Endothelial cell of umbilical vein (primary cell): ENCODE results near the gene NEURL1B. TPM values are rescaled to one million over a fixed set of nuclear protein-coding genes. Genes with fewer than 3 reads are reported as not detected.

Experiments used
- BruUV-seq: library from RNA; stranded (reverse); fragments of 400-500 nt; replicated peaks from 2 replicates; lab custom pipeline; 2021; lab: Mats Ljungman, UMichigan
- CTCF ChIA-PET: fragments of 300-600, 350-600 bp; sonication (Branson Sonifier 250); formaldehyde crosslinking; loops from one replicate; lab custom pipeline; 2021; ENCODE audit warnings: antibody characterized with exemption, inconsistent platforms; lab: Charles Lee
- POLR2A ChIA-PET: fragments of 300-600, 350-600 bp; sonication (Branson Sonifier 250); formaldehyde crosslinking; loops from one replicate; lab custom pipeline; 2021; ENCODE audit warnings: antibody characterized with exemption, inconsistent platforms; lab: Charles Lee
- DNase-seq: peaks from one replicate; pipeline ENCODE4 v3.0.0-alpha.2; 2011; ENCODE audit warnings: low read depth, low spot score
- FAIRE-seq: peaks from 2 replicates; lab custom pipeline; 2011; peaks lifted over from hg19 to GRCh38; lab: Jason Lieb, UNC
- H2AFZ ChIP-seq: 2 replicates; pipeline ENCODE4 v1.6.0; 2012; ENCODE audit warnings: low read depth, low read length, control low read depth, inconsistent platforms
- H3K27ac ChIP-seq: 2 replicates; pipeline ENCODE4 v1.5.1; 2011; ENCODE audit warnings: low read depth, mild to moderate bottlenecking, control low read depth, low read length, moderate library complexity; ENCODE audit not compliant: insufficient read depth
- H3K27me3 ChIP-seq, 2 experiments: 2 replicates each; pipeline versions ENCODE4 v1.6.0 to v1.6.1; 2011; ENCODE audit warnings: low read length in 2 of 2, mixed read lengths in 1 of 2; ENCODE audit not compliant: control insufficient read depth in 2 of 2, insufficient read depth in 2 of 2
- H3K36me3 ChIP-seq, 2 experiments: 2 replicates in 1 of 2; 3 replicates in 1 of 2; pipeline ENCODE4 v1.5.1; 2011; ENCODE audit warnings: low read length in 2 of 2, mild to moderate bottlenecking in 1 of 2, moderate library complexity in 1 of 2; ENCODE audit not compliant: control insufficient read depth in 2 of 2, insufficient read depth in 2 of 2; ENCODE audit errors: extremely low read depth in 1 of 2
- H3K4me1 ChIP-seq: 3 replicates; pipeline ENCODE4 v1.5.1; 2011; ENCODE audit warnings: mild to moderate bottlenecking, low read length; ENCODE audit not compliant: control insufficient read depth, insufficient read depth; ENCODE audit errors: extremely low read depth
- H3K4me2 ChIP-seq: 2 replicates; pipeline ENCODE4 v1.6.1; 2011; ENCODE audit warnings: low read length, control low read depth, mixed read lengths; ENCODE audit not compliant: insufficient read depth
- H3K4me3 ChIP-seq, 3 experiments: fragments of 200-600 bp in 1 of 3; sonication (generic), shearing (Covaris generic) in 1 of 3; replicated peaks in 1 of 3; 2 replicates each; pipeline ENCODE4 v1.5.1; 2011 to 2016; ENCODE audit warnings: control low read depth in 3 of 3, low read length in 3 of 3, mild to moderate bottlenecking in 2 of 3, inconsistent platforms in 1 of 3, low read depth in 1 of 3, moderate library complexity in 1 of 3; ENCODE audit not compliant: insufficient read depth in 1 of 3
- H3K79me2 ChIP-seq: 2 replicates; pipeline ENCODE4 v1.6.0; 2012; ENCODE audit warnings: low read length, inconsistent platforms; ENCODE audit not compliant: control insufficient read depth, insufficient read depth
- H3K9ac ChIP-seq: replicated peaks from 2 replicates; pipeline ENCODE3; 2011; ENCODE audit warnings: low read length, control low read depth; ENCODE audit not compliant: insufficient read depth; ENCODE audit errors: extremely low read depth
- H3K9me1 ChIP-seq: replicated peaks from 3 replicates; pipeline ENCODE4 v1.6.0; 2011; ENCODE audit warnings: mild to moderate bottlenecking, low read length; ENCODE audit not compliant: control insufficient read depth, insufficient read depth; ENCODE audit errors: extremely low read depth
- H3K9me3 ChIP-seq: replicated peaks from 2 replicates; pipeline ENCODE4 v1.5.1; 2012; ENCODE audit warnings: low read length, inconsistent platforms; ENCODE audit not compliant: control insufficient read depth, insufficient read depth
- H4K20me1 ChIP-seq: replicated peaks from 2 replicates; pipeline ENCODE3; 2011; ENCODE audit warnings: mild to moderate bottlenecking, low read length; ENCODE audit not compliant: control insufficient read depth, insufficient read depth; ENCODE audit errors: extremely low read depth
- CTCF ChIP-seq, 2 donors: IDR thresholded peaks; 1 replicate in 1 of 2; 2 replicates in 1 of 2; pipeline ENCODE4 v1.5.1; 2011; ENCODE audit warnings: low read length in 2 of 2, mild to moderate bottlenecking in 2 of 2, moderate library complexity in 2 of 2, control low read depth in 1 of 2, inconsistent platforms in 1 of 2, low read depth in 1 of 2; ENCODE audit not compliant: insufficient read depth in 1 of 2; ENCODE audit errors: extremely low read depth in 1 of 2
- EZH2 ChIP-seq: IDR thresholded peaks from 2 replicates; pipeline ENCODE4 v1.6.1; 2012; ENCODE audit warnings: borderline replicate concordance, low read depth, mild to moderate bottlenecking, moderate library complexity, low read length, inconsistent platforms; ENCODE audit not compliant: severe bottlenecking
- FOS ChIP-seq: IDR thresholded peaks from 2 replicates; pipeline ENCODE4 v1.6.1; 2011; ENCODE audit warnings: mild to moderate bottlenecking, low read length, moderate library complexity, borderline replicate concordance; ENCODE audit not compliant: insufficient read depth
- GATA2 ChIP-seq: IDR thresholded peaks from 2 replicates; pipeline ENCODE4 v1.7.0; 2011; ENCODE audit warnings: low read depth, mild to moderate bottlenecking, moderate library complexity, mixed read lengths, low read length; ENCODE audit not compliant: insufficient read length, insufficient read depth
- JUN ChIP-seq: IDR thresholded peaks from 2 replicates; pipeline ENCODE4 v1.6.1; 2011; ENCODE audit warnings: borderline replicate concordance, low read depth; ENCODE audit not compliant: insufficient read length, insufficient read depth
- MAX ChIP-seq: IDR thresholded peaks from 2 replicates; pipeline ENCODE4 v1.6.1; 2011; ENCODE audit not compliant: insufficient read depth, insufficient read length
- MYC ChIP-seq: IDR thresholded peaks from one replicate; pipeline ENCODE4 v1.6.1; 2011; ENCODE audit warnings: mild to moderate bottlenecking, low read depth, low read length
- POLR2A ChIP-seq: IDR thresholded peaks from 2 replicates; pipeline ENCODE4 v1.6.1; 2012; ENCODE audit warnings: low read depth, mild to moderate bottlenecking, control low read depth, low read length
- POLR2AphosphoS5 ChIP-seq: IDR thresholded peaks from 2 replicates; pipeline ENCODE4 v1.6.1; 2012; ENCODE audit warnings: low read depth, mild to moderate bottlenecking, control low read depth, low read length, moderate library complexity; ENCODE audit not compliant: insufficient read depth
- dilution Hi-C: fragments of 300-500 bp; cut with MboI; formaldehyde crosslinking; loops from one replicate; pipeline ENCODE4 v1.15.0; 2019; ENCODE audit warnings: low sequenced_read_pairs; ENCODE audit not compliant: extremely low pct_ligation_motif_present
- intact Hi-C: fragments of 100-400 bp; cut with micrococcal nuclease; formaldehyde crosslinking; loops from one replicate; pipeline ENCODE4 v1.10.0; 2022
- polyA plus RNA-seq, 4 experiments: library from polyadenylated mRNA; depleted of rRNA in 3 of 4; stranded (reverse) in 3 of 4; unstranded in 1 of 4; fragments of >200 nt; gene quantifications; 2 replicates each; pipeline versions ENCODE4 v1.2.1 to v1.2.3, GENCODE V29; 2011 to 2012; ENCODE audit warnings: missing spikeins in 1 of 4
- total RNA-seq: library from RNA; stranded (reverse); gene quantifications from 2 replicates; pipeline ENCODE4 v1.2.3, GENCODE V29; 2021

The NEURL1B gene
- total and polyA plus RNA-seq, 2 donors (not counting 3 experiments of a cell fraction or from before 2014, with no cell fraction given) = 0.44 to 1.6 TPM

GRCh38 chr5:172593721-172594235 is 47.3 kb upstream of the NEURL1B start:
- H3K9ac ChIP-seq = no peak overlapping the region
- no TSS peak for BruUV-seq
- H3K4me3 ChIP-seq = no peak overlapping the region
- H3K9me3 ChIP-seq = no peaks in the 10 kb centered on the region
- no peaks in the 10 kb centered on the region for H3K36me3 ChIP-seq
- no peaks in the 10 kb centered on the region for H3K9me1 ChIP-seq
- H3K27ac ChIP-seq = no peak overlapping the region
- dilution Hi-C loops (no loop called here), intact Hi-C loops (no loop called here)
- no peaks in the 10 kb centered on the region for H3K79me2 ChIP-seq
- CTCF ChIA-PET = no interaction called here
- no peaks in the 10 kb centered on the region for H3K4me1 ChIP-seq
- H3K27me3 ChIP-seq = peaks cover 0 to 2% of the 10 kb centered on the region in 2 experiments
- H2AFZ ChIP-seq = no peak overlapping the region
- TF ChIP-seq POLR2AphosphoS5 (no peak), GATA2 (no peak), MAX (no peak)
- no peak overlapping the region for H3K4me2 ChIP-seq
- no peak for DNase-seq
- POLR2A ChIA-PET = no interaction called here
- no peak for FAIRE-seq
- H4K20me1 ChIP-seq = no peaks in the 10 kb centered on the region

GRCh38 chr5:172594431-172594830 is 46.6 kb upstream of the NEURL1B start:
- Histone ChIP-seq H2AFZ (no peak overlapping the region), H3K27me3 (peaks cover 0 to 2% of the 10 kb centered on the region in 2 experiments), H3K36me3 (no peaks in the 10 kb centered on the region), H3K9me3 (no peaks in the 10 kb centered on the region), H3K9me1 (no peaks in the 10 kb centered on the region), H4K20me1 (no peaks in the 10 kb centered on the region), H3K4me1 (no peaks in the 10 kb centered on the region), H3K79me2 (no peaks in the 10 kb centered on the region), H3K27ac (no peak overlapping the region), H3K4me3 (no peak overlapping the region), H3K4me2 (no peak overlapping the region), H3K9ac (no peak overlapping the region)
- dilution Hi-C loops = no loop called here
- DNase-seq (no peak), FAIRE-seq (no peak)
- TF ChIP-seq POLR2AphosphoS5 (no peak), POLR2A (no peak), EZH2 (no peak), MYC (no peak), FOS (no peak), CTCF (IDR thresholded peaks at IDR 0.05; ENCODE audit: extremely low read depth in 1 of 2, insufficient read depth in 1 of 2, low read depth in 1 of 2, low read length in 2 of 2) (no peak), JUN (no peak), MAX (no peak), GATA2 (no peak)
- CTCF ChIA-PET = no interaction called here
- BruUV-seq = no TSS peak
- intact Hi-C loops = no loop called here
- POLR2A ChIA-PET = no interaction called here
